ENCODE data around the gene BRMS1L. TPM values are rescaled to one million over a fixed set of nuclear protein-coding genes. Genes with fewer than 3 reads are reported as not detected.
"Not testable (repeated sequence)": the region's sequence is repeated elsewhere in the genome, so short reads cannot be mapped to it uniquely, and the experiment has no call there.

BRMS1L gene
- total and polyA plus RNA-seq, 2 of the 4 experiments (the other 2 are of a cell fraction) = 1.8 to 6.2 TPM

DNA sequence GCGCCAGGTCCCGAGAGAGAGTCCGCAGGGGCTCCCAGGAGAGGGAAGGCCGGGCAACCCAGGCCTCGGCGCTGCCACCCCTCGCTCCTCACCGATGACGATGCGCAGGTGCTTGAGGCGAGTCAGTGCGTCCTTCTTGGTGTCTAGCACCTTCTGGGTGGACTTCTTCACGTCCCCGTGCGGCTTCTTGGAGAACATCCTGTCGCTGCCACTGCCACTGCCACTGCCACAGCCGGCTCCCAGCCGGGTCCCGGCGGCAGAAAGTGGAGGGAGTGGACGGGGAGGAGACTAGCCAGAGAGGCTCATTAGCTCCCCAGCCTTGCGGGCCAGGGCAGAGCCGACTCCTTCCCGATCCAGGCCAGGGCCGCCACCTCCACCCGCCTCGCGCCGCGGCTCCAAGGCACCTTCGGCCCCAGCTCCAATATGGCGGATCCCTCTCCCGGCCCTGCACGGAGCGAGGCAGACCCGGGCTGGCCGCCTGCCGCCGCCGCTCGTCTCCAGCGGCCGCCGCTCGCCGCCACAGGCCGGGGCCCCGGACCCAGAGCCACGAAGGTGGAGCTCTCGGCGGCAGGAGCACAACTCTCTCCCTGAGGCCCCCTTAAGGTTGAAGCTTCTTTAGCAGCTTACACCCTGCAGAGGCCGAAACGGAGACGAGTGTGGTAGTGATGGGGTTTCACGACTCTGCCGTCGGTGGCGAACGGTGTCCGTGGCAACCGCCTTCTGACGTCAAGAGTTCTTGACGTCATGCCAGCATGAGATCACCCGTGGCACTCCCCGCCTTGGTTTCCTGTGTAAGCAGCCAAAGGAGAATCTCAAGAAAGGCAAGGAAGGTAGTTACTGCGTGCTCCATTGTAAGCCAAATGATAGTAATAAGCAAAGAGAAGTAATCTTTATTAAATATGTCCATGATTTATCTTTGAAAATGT, 17.2 kb upstream of the BRMS1L start, which contains the start of gene RALGAPA1:
RALGAPA1 (minus strand) TSS at position 658 of the 926 bp plus-strand sequence; CDS start at position 198, 460 bp downstream.
- peak within 1 kb of the TSS; percentile 81; the same call in 1 of the 2 replicates for H4K5ac ChIP-seq (ENCODE audit: low read depth, low read length)
- H3K36me3 ChIP-seq (ENCODE audit: control insufficient read depth, insufficient read depth, low read length); H3K4me1 ChIP-seq (ENCODE audit: control insufficient read depth, insufficient read depth, low read length); H2BK20ac ChIP-seq (ENCODE audit: low read depth, low read length); H3K9me3 ChIP-seq (ENCODE audit: control insufficient read depth, insufficient read depth, low read length); H2BK15ac ChIP-seq (ENCODE audit: low read depth, low read length); H3K27me3 ChIP-seq (ENCODE audit: control insufficient read depth, insufficient read depth, low read length); POLR2A ChIA-PET (ENCODE audit: unreplicated experiment); dilution Hi-C loops (cut with HindIII; ENCODE audit: low sequenced_read_pairs, unreplicated experiment); H3K9me1 ChIP-seq (ENCODE audit: insufficient read depth, low read length): not testable (repeated sequence)
- H2BK120ac ChIP-seq (ENCODE audit: low read depth, low read length) = 0 out of 2 replicates have a peak within 1 kb of the TSS, but pooled peaks have one; percentile 49
- BruUV-seq (replicated peaks) = TSS peak; percentile 76
- peak within 1 kb of the TSS; percentile 68; the same call in 1 of the 2 replicates for H4K91ac ChIP-seq (ENCODE audit: insufficient read depth, low read depth, low read length)
- peak within 1 kb of the TSS in 1 of 2 experiments; percentile 82; a peak in 2 of 4 replicates for H4K8ac ChIP-seq (ENCODE audit: low read depth in 2 of 2, low read length in 2 of 2)
- peak within 1 kb of the TSS; percentile 77 for H3K4ac ChIP-seq (ENCODE audit: low read depth, low read length)
- H3K18ac ChIP-seq (ENCODE audit: low read depth, low read length) = peak within 1 kb of the TSS; percentile 35; the same call in 1 of the 2 replicates
- H2AFZ ChIP-seq (replicated peaks; ENCODE audit: low read length, poor library complexity) = peak within 1 kb of the TSS; percentile 93
- ATAC-seq (ENCODE audit: low read depth) (peak; percentile 99), DNase-seq (peak; percentile 99)
- H3K79me1 ChIP-seq (ENCODE audit: low read depth in 1 of 2, low read length in 2 of 2) = peaks cover 3 to 21% of the 10 kb centered on the region in 2 experiments
- H3K14ac ChIP-seq (replicated peaks; ENCODE audit: low read depth, low read length) = peak within 1 kb of the TSS; percentile 55
- H3K4me2 ChIP-seq (ENCODE audit: low read depth, low read length) = peak within 1 kb of the TSS; percentile 100
- peak within 1 kb of the TSS; percentile 65 for H2BK5ac ChIP-seq (ENCODE audit: low read depth, low read length, poor library complexity, severe bottlenecking)
- peak within 1 kb of the TSS; percentile 99 for H3K4me3 ChIP-seq (ENCODE audit: insufficient read depth, low read depth, low read length)
- peak within 1 kb of the TSS; percentile 82 for H3K9ac ChIP-seq (ENCODE audit: low read depth, low read length)
- CTCF ChIA-PET = interaction anchor here (1.0 to 2.9 kb wide), 2 partner anchors 9 to 13 kb away, joined by 5 to 10 read pairs; no protein-coding TSS in a partner anchor
- peak within 1 kb of the TSS; percentile 51 for H3K56ac ChIP-seq (ENCODE audit: extremely low read depth, insufficient read depth, low read length)
- peaks cover 12% of the 10 kb centered on the region for H4K20me1 ChIP-seq (ENCODE audit: insufficient read depth, low read length)
- WGBS, 2 experiments (ENCODE audit: extremely low coverage in 2 of 2, insufficient read length in 1 of 2) = 0% methylated on average over 14 of the region's 66 CpGs; no CpG with 5 or more reads in 1 of the 2 experiments
- H2AK5ac ChIP-seq (ENCODE audit: low read depth, low read length) = 0 out of 2 replicates have a peak within 1 kb of the TSS, but pooled peaks have one; percentile 7
- peak within 1 kb of the TSS; percentile 88 for H3K23ac ChIP-seq (ENCODE audit: low read depth, low read length)
- intact Hi-C loops (cut with micrococcal nuclease) = loop anchor here (5.0 kb wide), 2 partner anchors 62 to 122 kb away; no protein-coding TSS in a partner anchor
- peak; percentile 43 for TF ChIP-seq CTCF (conservative IDR thresholded peaks at IDR 0.05; ENCODE audit: low read depth, low read length)
- peak; percentile 42 for TF ChIP-seq RCOR1 (IDR thresholded peaks at IDR 0.05; ENCODE audit: insufficient replicate concordance, low read length)
- peak; percentile 85 for TF ChIP-seq POLR2A (IDR thresholded peaks at IDR 0.05; ENCODE audit: low read depth, low read length)
- peak; percentile 12; the same call in 1 of the 2 replicates for TF ChIP-seq MAZ (IDR thresholded peaks at IDR 0.05; ENCODE audit: borderline replicate concordance, low read depth, low read length)
- H3K27ac ChIP-seq (ENCODE audit: insufficient read depth, low read length) = peak within 1 kb of the TSS; percentile 91
- H2AK9ac ChIP-seq (replicated peaks; ENCODE audit: low read depth, low read length, poor library complexity) = peak within 1 kb of the TSS; percentile 71
- in situ Hi-C loops (cut with MboI; ENCODE audit: low sequenced_read_pairs) = loop anchor here (25.0 kb wide), 1 partner anchor 672 kb away; no protein-coding TSS in a partner anchor

Data from IMR-90 (cell line).